Measurements from ENCODE around the gene PERM1.

PERM1 gene

DNA sequence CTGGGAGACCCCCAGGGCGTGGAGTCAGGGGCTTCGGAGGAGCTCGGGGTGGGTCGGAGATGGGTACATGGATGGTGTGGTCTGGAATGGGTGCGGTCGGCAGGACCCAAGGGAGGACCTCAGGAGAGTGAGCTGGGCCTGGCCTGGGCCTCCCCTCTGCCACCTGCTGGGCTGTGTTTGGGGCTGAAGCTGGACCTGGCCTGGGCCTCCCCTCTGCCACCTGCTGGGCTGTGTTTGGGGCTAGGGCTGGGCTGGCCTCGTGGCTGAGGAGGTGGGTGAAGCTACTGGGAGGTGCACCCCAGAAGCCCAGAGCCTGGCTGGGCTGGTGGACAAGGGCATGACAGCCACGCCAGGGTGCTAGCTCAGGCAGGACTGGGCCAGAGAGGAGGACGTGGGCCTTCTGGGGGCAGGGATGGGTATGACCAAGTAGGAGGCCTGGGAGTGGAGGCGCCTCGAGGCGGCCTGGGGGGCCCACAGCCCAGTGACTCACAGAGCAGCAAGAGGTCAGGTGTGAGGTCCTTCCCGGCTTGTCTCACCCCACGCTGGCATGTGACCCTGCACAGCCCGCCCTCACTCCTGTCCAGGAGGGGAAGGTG is 43.7 kb downstream of the PERM1 start:
- CTCF ChIA-PET, result interaction anchor here (0.8 to 5.3 kb wide), 10 partner anchors 9 to 69 kb away, joined by 3 to 47 read pairs (median 7); no protein-coding TSS in a partner anchor
- H3K36me3 ChIP-seq (ENCODE audit: control insufficient read depth in 4 of 4, insufficient read depth in 4 of 4, low read length in 3 of 4), result no peaks in the 10 kb centered on the region
- H3K4me3 ChIP-seq (ENCODE audit: control insufficient read depth in 1 of 7, extremely low read depth in 1 of 7, insufficient read depth in 4 of 7, low read depth in 2 of 7, low read length in 6 of 7), result no peak overlapping the region
- no peaks in the 10 kb centered on the region for H3K9me3 ChIP-seq (ENCODE audit: control extremely low read depth in 1 of 5, control insufficient read depth in 4 of 5, insufficient read depth in 2 of 5, low read depth in 1 of 5, low read length in 4 of 5)
- peaks cover 0 to 80% (median 24%) of the 10 kb centered on the region in 5 experiments for H3K27me3 ChIP-seq (replicated peaks in 2 of 5; ENCODE audit: control insufficient read depth in 4 of 5, insufficient read depth in 5 of 5, low read length in 4 of 5)
- POLR2A ChIA-PET, result no interaction called here
- DNase-seq, result peak in 2 of 3 donors; percentile 48 to 54
- no peak overlapping the region for H3K27ac ChIP-seq (ENCODE audit: insufficient read depth in 1 of 2, low read depth in 1 of 2, low read length in 2 of 2, poor library complexity in 1 of 2, severe bottlenecking in 2 of 2)
- peaks cover 0 to 45% (median 37%) of the 10 kb centered on the region in 4 experiments for H3K4me1 ChIP-seq (ENCODE audit: control extremely low read depth in 1 of 4, control insufficient read depth in 4 of 4, insufficient read depth in 4 of 4, low read length in 3 of 4)
- WGBS (ENCODE audit: insufficient coverage), result 78% methylated on average over 14 of the region's 15 CpGs

DNA sequence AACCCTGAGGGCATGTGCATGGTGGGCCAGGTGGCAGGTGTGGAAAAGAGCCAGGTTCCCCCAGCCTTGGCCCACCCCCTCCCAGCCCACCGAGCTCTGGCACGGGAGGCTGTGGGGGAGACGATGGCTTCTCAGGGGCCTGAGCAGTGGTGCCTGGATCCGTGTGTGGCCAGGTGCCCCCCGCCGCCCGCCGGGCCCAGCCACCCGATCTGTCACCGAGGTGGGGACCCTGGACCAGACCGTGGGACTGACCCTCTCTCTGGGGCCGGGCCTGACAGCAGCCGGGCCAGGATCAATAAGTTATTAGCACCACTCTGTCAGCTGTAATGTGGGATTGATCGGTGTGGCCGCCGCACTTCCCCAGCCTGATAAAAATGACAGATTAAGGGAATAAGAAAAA is 44.4 kb downstream of the PERM1 start:
- 96% methylated on average over 14 of the region's 16 CpGs for WGBS (ENCODE audit: insufficient coverage)
- Histone ChIP-seq H3K9me3 (ENCODE audit: control extremely low read depth in 1 of 5, control insufficient read depth in 4 of 5, insufficient read depth in 2 of 5, low read depth in 1 of 5, low read length in 4 of 5) (no peaks in the 10 kb centered on the region), H3K4me1 (ENCODE audit: control extremely low read depth in 1 of 4, control insufficient read depth in 4 of 4, insufficient read depth in 4 of 4, low read length in 3 of 4) (peaks cover 0 to 38% (median 32%) of the 10 kb centered on the region in 4 experiments), H3K36me3 (ENCODE audit: control insufficient read depth in 4 of 4, insufficient read depth in 4 of 4, low read length in 3 of 4) (no peaks in the 10 kb centered on the region), H3K4me3 (ENCODE audit: control insufficient read depth in 1 of 7, extremely low read depth in 1 of 7, insufficient read depth in 4 of 7, low read depth in 2 of 7, low read length in 6 of 7) (no peak overlapping the region), H3K27ac (ENCODE audit: insufficient read depth in 1 of 2, low read depth in 1 of 2, low read length in 2 of 2, poor library complexity in 1 of 2, severe bottlenecking in 2 of 2) (no peak overlapping the region), H3K27me3 (replicated peaks in 2 of 5; ENCODE audit: control insufficient read depth in 4 of 5, insufficient read depth in 5 of 5, low read length in 4 of 5) (peaks cover 0 to 79% (median 20%) of the 10 kb centered on the region in 5 experiments)
- ChIA-PET POLR2A (no interaction called here), CTCF (interaction anchor here (0.8 to 5.3 kb wide), 8 partner anchors 9 to 68 kb away, joined by 3 to 47 read pairs (median 7); no protein-coding TSS in a partner anchor)
- DNase-seq, result no peak

DNA sequence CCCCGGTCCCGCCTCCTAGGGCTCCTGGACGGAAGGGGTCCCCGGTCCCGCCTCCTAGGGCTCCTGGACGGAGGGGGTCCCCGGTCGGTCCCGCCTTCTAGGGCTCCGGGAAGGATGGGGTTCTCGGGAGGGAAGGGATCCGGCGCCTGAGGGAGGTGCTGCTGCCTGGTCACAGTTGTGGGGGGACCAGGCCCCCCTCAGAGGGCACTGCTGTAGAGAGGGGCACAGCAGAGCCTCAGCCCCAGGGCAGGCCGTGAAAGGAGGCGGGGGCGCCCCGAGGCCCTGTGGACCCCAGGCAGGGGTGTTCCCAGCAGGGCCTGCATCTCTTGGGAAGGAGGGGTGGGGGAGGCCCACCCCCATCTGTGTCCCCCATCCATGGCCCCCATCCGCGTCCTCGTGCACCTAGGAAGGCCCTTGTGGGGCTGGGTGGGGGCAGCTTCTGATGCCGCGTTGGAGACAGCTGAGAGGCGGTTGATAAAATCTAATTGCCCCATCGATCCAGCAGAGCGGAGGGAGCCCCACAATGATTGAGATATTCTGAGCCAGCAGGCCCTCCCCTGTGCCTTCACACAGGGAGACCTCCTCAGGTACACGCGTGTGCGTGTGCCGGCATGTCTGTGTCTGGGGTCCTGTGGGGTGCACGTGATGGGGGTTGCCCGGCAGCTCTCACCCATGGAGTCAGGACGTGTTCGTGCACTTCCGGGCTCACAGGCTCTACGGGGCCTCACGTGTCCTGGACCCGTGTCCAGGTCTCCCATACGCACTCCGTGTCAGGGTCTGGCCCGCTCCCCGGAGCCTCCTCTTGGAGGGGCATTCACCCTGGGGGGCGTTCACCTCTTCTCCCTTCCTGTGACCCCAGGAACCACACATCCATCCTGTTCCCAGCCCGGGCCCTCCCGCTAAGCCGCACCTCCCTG is 45.3 kb downstream of the PERM1 start:
- Histone ChIP-seq H3K9me3 (ENCODE audit: control extremely low read depth in 1 of 5, control insufficient read depth in 4 of 5, insufficient read depth in 2 of 5, low read depth in 1 of 5, low read length in 4 of 5) (no peaks in the 10 kb centered on the region), H3K4me3 (ENCODE audit: control insufficient read depth in 1 of 7, extremely low read depth in 1 of 7, insufficient read depth in 4 of 7, low read depth in 2 of 7, low read length in 6 of 7) (no peak overlapping the region), H3K27ac (ENCODE audit: insufficient read depth in 1 of 2, low read depth in 1 of 2, low read length in 2 of 2, poor library complexity in 1 of 2, severe bottlenecking in 2 of 2) (no peak overlapping the region), H3K27me3 (replicated peaks in 2 of 5; ENCODE audit: control insufficient read depth in 4 of 5, insufficient read depth in 5 of 5, low read length in 4 of 5) (peaks cover 0 to 73% (median 20%) of the 10 kb centered on the region in 5 experiments), H3K4me1 (ENCODE audit: control extremely low read depth in 1 of 4, control insufficient read depth in 4 of 4, insufficient read depth in 4 of 4, low read length in 3 of 4) (peaks cover 0 to 31% (median 26%) of the 10 kb centered on the region in 4 experiments), H3K36me3 (ENCODE audit: control insufficient read depth in 4 of 4, insufficient read depth in 4 of 4, low read length in 3 of 4) (no peaks in the 10 kb centered on the region)
- no peak for DNase-seq
- ChIA-PET POLR2A (no interaction called here), CTCF (interaction anchor here (1.7 to 2.7 kb wide), 2 partner anchors 8 to 67 kb away, joined by 6 to 22 read pairs; no protein-coding TSS in a partner anchor)
- 92% methylated on average over 27 of the region's 45 CpGs for whole genome bisulfite sequencing (ENCODE audit: insufficient coverage)

DNA sequence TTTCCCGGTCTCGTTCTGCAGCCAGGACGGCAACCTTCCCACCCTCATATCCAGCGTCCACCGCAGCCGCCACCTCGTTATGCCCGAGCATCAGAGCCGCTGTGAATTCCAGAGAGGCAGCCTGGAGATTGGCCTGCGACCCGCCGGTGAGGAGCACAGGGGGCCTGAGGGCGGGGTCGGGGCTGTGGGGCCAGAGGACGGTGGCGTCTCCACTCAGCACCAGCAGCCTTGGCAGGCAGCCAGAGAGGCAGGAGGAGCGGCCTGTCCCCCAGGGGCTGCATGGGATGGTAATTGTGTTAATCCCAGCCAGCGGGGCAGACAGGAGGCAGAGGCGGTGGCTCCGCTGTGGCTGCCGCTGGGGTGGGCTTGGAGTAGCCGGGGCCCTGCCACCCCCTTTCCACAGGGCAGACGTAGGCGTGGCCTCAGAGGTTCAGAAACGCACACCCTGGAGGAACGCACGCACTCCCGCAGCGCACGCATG is 46.1 kb downstream of the PERM1 start:
- peaks cover 0 to 69% (median 18%) of the 10 kb centered on the region in 5 experiments for H3K27me3 ChIP-seq (replicated peaks in 2 of 5; ENCODE audit: control insufficient read depth in 4 of 5, insufficient read depth in 5 of 5, low read length in 4 of 5)
- H3K27ac ChIP-seq (ENCODE audit: insufficient read depth in 1 of 2, low read depth in 1 of 2, low read length in 2 of 2, poor library complexity in 1 of 2, severe bottlenecking in 2 of 2), result no peak overlapping the region
- H3K4me1 ChIP-seq (ENCODE audit: control extremely low read depth in 1 of 4, control insufficient read depth in 4 of 4, insufficient read depth in 4 of 4, low read length in 3 of 4), result peaks cover 0 to 23% (median 19%) of the 10 kb centered on the region in 4 experiments
- no peaks in the 10 kb centered on the region for H3K9me3 ChIP-seq (ENCODE audit: control extremely low read depth in 1 of 5, control insufficient read depth in 4 of 5, insufficient read depth in 2 of 5, low read depth in 1 of 5, low read length in 4 of 5)
- ChIA-PET POLR2A (no interaction called here), CTCF (no interaction called here)
- no peak overlapping the region for H3K4me3 ChIP-seq (ENCODE audit: control insufficient read depth in 1 of 7, extremely low read depth in 1 of 7, insufficient read depth in 4 of 7, low read depth in 2 of 7, low read length in 6 of 7)
- H3K36me3 ChIP-seq (ENCODE audit: control insufficient read depth in 4 of 4, insufficient read depth in 4 of 4, low read length in 3 of 4), result no peaks in the 10 kb centered on the region
- 15% methylated on average over 16 of the region's 30 CpGs for WGBS (ENCODE audit: insufficient coverage)
- DNase-seq, result peak in 1 of 3 donors; percentile 46

DNA sequence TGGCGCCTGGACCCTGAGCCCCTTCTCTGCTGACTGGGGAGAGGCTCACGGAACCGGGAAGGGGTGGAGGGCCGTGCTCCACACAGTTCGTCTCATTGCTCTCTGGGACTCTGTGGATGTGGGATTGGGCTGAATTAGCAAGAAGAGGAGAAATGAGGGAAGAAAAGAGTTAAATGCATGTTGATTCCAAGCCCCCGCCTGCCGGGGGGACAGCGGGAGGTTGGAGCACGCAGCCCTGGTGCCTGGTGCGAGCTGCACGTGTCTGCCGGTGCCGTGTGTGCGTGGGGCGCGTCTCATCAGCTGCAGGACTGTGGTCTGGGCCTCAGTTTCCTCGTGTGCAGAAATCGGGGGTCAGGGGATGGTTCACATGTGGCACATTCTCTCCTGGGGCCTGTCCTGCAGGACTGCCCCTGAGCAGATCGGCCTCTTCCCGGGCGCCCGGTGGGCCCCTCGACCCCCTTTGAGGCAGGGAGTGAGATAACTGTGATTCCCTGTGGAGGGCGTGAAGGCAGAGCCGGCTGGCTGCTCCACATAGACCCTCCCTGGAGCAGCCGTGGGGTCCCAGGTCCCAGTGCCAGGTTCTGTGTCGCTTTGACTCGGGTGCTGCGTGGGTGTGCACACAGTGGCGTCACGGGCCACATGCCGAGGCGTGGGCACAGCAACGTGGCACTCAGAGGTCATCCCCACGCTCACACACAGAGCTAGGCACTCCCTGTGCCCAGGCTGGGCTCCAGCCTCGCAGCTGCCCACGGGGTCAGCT is 46.7 kb downstream of the PERM1 start:
- 14% methylated on average over 30 of the region's 37 CpGs for WGBS (ENCODE audit: insufficient coverage)
- no peak for DNase-seq
- Histone ChIP-seq H3K4me1 (ENCODE audit: control extremely low read depth in 1 of 4, control insufficient read depth in 4 of 4, insufficient read depth in 4 of 4, low read length in 3 of 4) (peaks cover 0 to 17% (median 13%) of the 10 kb centered on the region in 4 experiments), H3K9me3 (ENCODE audit: control extremely low read depth in 1 of 5, control insufficient read depth in 4 of 5, insufficient read depth in 2 of 5, low read depth in 1 of 5, low read length in 4 of 5) (no peaks in the 10 kb centered on the region), H3K4me3 (ENCODE audit: control insufficient read depth in 1 of 7, extremely low read depth in 1 of 7, insufficient read depth in 4 of 7, low read depth in 2 of 7, low read length in 6 of 7) (no peak overlapping the region), H3K36me3 (ENCODE audit: control insufficient read depth in 4 of 4, insufficient read depth in 4 of 4, low read length in 3 of 4) (no peaks in the 10 kb centered on the region), H3K27ac (ENCODE audit: insufficient read depth in 1 of 2, low read depth in 1 of 2, low read length in 2 of 2, poor library complexity in 1 of 2, severe bottlenecking in 2 of 2) (no peak overlapping the region), H3K27me3 (replicated peaks in 2 of 5; ENCODE audit: control insufficient read depth in 4 of 5, insufficient read depth in 5 of 5, low read length in 4 of 5) (peaks cover 0 to 65% (median 14%) of the 10 kb centered on the region in 5 experiments)
- ChIA-PET CTCF (no interaction called here), POLR2A (no interaction called here)

DNA sequence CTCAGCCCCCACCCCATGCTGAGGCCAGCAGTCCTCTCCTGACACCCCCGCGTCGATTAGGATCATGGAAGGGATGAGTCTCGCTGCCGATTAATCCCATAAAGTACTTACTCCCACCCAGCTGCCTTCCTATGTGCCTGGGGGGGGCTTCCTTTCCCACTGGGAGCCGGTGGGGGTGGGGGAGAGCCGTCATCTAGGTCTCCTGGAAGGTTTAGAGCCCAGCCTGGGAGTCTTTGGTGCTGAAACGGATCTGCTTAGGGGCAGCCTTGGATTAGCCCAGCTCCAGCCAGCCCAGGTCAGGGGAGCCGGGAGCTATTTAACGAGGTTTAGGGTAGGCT is 48.3 kb downstream of the PERM1 start:
- Histone ChIP-seq H3K27ac (ENCODE audit: insufficient read depth in 1 of 2, low read depth in 1 of 2, low read length in 2 of 2, poor library complexity in 1 of 2, severe bottlenecking in 2 of 2) (no peak overlapping the region), H3K27me3 (replicated peaks in 2 of 5; ENCODE audit: control insufficient read depth in 4 of 5, insufficient read depth in 5 of 5, low read length in 4 of 5) (peaks cover 0 to 58% (median 6%) of the 10 kb centered on the region in 5 experiments), H3K4me3 (ENCODE audit: control insufficient read depth in 1 of 7, extremely low read depth in 1 of 7, insufficient read depth in 4 of 7, low read depth in 2 of 7, low read length in 6 of 7) (no peak overlapping the region), H3K4me1 (ENCODE audit: control extremely low read depth in 1 of 4, control insufficient read depth in 4 of 4, insufficient read depth in 4 of 4, low read length in 3 of 4) (peaks cover 0 to 8% (median 6%) of the 10 kb centered on the region in 4 experiments), H3K36me3 (ENCODE audit: control insufficient read depth in 4 of 4, insufficient read depth in 4 of 4, low read length in 3 of 4) (no peaks in the 10 kb centered on the region), H3K9me3 (ENCODE audit: control extremely low read depth in 1 of 5, control insufficient read depth in 4 of 5, insufficient read depth in 2 of 5, low read depth in 1 of 5, low read length in 4 of 5) (no peaks in the 10 kb centered on the region)
- CTCF ChIA-PET, result interaction anchor here (1.2 to 1.6 kb wide), 2 partner anchors 18 to 28 kb away, joined by 3 to 5 read pairs; no protein-coding TSS in a partner anchor
- POLR2A ChIA-PET, result no interaction called here
- DNase-seq, result no peak
- WGBS (ENCODE audit: insufficient coverage), result 46% methylated on average over 5 of the region's 10 CpGs
